ENCODE results near the gene UTS2B.
"Not testable (repeated sequence)": the region's sequence is repeated elsewhere in the genome, so short reads cannot be mapped to it uniquely, and the experiment has no call there.

Gene UTS2B

GRCh38 chr3:191259486-191259885, 70.8 kb downstream of the UTS2B start:
- Histone ChIP-seq H3K4me3 (ENCODE audit: low read length in 2 of 2) (no peak overlapping the region), H3K9me3 (ENCODE audit: control insufficient read depth in 2 of 2, low read length in 2 of 2) (no peaks in the 10 kb centered on the region), H3K27me3 (ENCODE audit: control insufficient read depth in 1 of 2, insufficient read depth in 2 of 2, low read length in 2 of 2) (no peaks in the 10 kb centered on the region), H3K9ac (ENCODE audit: low read length in 2 of 2) (no peak overlapping the region), H3K27ac (ENCODE audit: low read length) (no peak overlapping the region), H3K36me3 (ENCODE audit: control insufficient read depth in 2 of 2, insufficient read depth in 2 of 2, low read length in 2 of 2) (no peaks in the 10 kb centered on the region), H3K4me1 (ENCODE audit: control insufficient read depth, insufficient read depth, low read length) (no peaks in the 10 kb centered on the region)

- Histone ChIP-seq H3K9me3 (ENCODE audit: control insufficient read depth in 2 of 2, low read length in 2 of 2) (no peaks in the 10 kb centered on the region), H3K9ac (ENCODE audit: low read length in 2 of 2) (no peak overlapping the region), H3K27ac (ENCODE audit: low read length) (no peak overlapping the region), H3K27me3 (ENCODE audit: control insufficient read depth in 1 of 2, insufficient read depth in 2 of 2, low read length in 2 of 2) (no peaks in the 10 kb centered on the region), H3K4me1 (ENCODE audit: control insufficient read depth, insufficient read depth, low read length) (no peaks in the 10 kb centered on the region), H3K36me3 (ENCODE audit: control insufficient read depth in 2 of 2, insufficient read depth in 2 of 2, low read length in 2 of 2) (no peaks in the 10 kb centered on the region), H3K4me3 (ENCODE audit: low read length in 2 of 2) (no peak overlapping the region)
These were observed 73.0 kb downstream of the UTS2B start for GRCh38 chr3:191257286-191257685.

GRCh38 chr3:191256405-191256804, 73.9 kb downstream of the UTS2B start:
- Histone ChIP-seq H3K4me3 (ENCODE audit: low read length in 2 of 2) (no peak overlapping the region), H3K27ac (ENCODE audit: low read length) (no peak overlapping the region), H3K36me3 (ENCODE audit: control insufficient read depth in 2 of 2, insufficient read depth in 2 of 2, low read length in 2 of 2) (no peaks in the 10 kb centered on the region), H3K4me1 (ENCODE audit: control insufficient read depth, insufficient read depth, low read length) (no peaks in the 10 kb centered on the region), H3K9me3 (ENCODE audit: control insufficient read depth in 2 of 2, low read length in 2 of 2) (no peaks in the 10 kb centered on the region), H3K27me3 (ENCODE audit: control insufficient read depth in 1 of 2, insufficient read depth in 2 of 2, low read length in 2 of 2) (no peaks in the 10 kb centered on the region), H3K9ac (ENCODE audit: low read length in 2 of 2) (no peak overlapping the region)

GRCh38 chr3:191255156-191255555, 75.2 kb downstream of the UTS2B start:
- Histone ChIP-seq H3K4me3 (ENCODE audit: low read length in 2 of 2) (no peak overlapping the region), H3K27ac (ENCODE audit: low read length) (no peak overlapping the region), H3K9me3 (ENCODE audit: control insufficient read depth in 2 of 2, low read length in 2 of 2) (no peaks in the 10 kb centered on the region), H3K4me1 (ENCODE audit: control insufficient read depth, insufficient read depth, low read length) (no peaks in the 10 kb centered on the region), H3K36me3 (ENCODE audit: control insufficient read depth in 2 of 2, insufficient read depth in 2 of 2, low read length in 2 of 2) (no peaks in the 10 kb centered on the region), H3K27me3 (ENCODE audit: control insufficient read depth in 1 of 2, insufficient read depth in 2 of 2, low read length in 2 of 2) (no peaks in the 10 kb centered on the region), H3K9ac (ENCODE audit: low read length in 2 of 2) (no peak overlapping the region)

- H3K27ac ChIP-seq (ENCODE audit: low read length) = no peak overlapping the region
- no peaks in the 10 kb centered on the region for H3K9me3 ChIP-seq (ENCODE audit: control insufficient read depth in 2 of 2, low read length in 2 of 2)
- no peaks in the 10 kb centered on the region for H3K4me1 ChIP-seq (ENCODE audit: control insufficient read depth, insufficient read depth, low read length)
- H3K4me3 ChIP-seq (ENCODE audit: low read length in 2 of 2) = no peak overlapping the region
- H3K27me3 ChIP-seq (ENCODE audit: control insufficient read depth in 1 of 2, insufficient read depth in 2 of 2, low read length in 2 of 2) = no peaks in the 10 kb centered on the region
- no peaks in the 10 kb centered on the region for H3K36me3 ChIP-seq (ENCODE audit: control insufficient read depth in 2 of 2, insufficient read depth in 2 of 2, low read length in 2 of 2)
- no peak overlapping the region for H3K9ac ChIP-seq (ENCODE audit: low read length in 2 of 2)
These were observed 76.0 kb downstream of the UTS2B start for GRCh38 chr3:191254098-191254873.

- Histone ChIP-seq H3K4me1 (ENCODE audit: control insufficient read depth, insufficient read depth, low read length) (no peaks in the 10 kb centered on the region), H3K9ac (ENCODE audit: low read length in 2 of 2) (no peak overlapping the region), H3K27me3 (ENCODE audit: control insufficient read depth in 1 of 2, insufficient read depth in 2 of 2, low read length in 2 of 2) (no peaks in the 10 kb centered on the region), H3K27ac (ENCODE audit: low read length) (no peak overlapping the region), H3K4me3 (ENCODE audit: low read length in 2 of 2) (no peak overlapping the region), H3K36me3 (ENCODE audit: control insufficient read depth in 2 of 2, insufficient read depth in 2 of 2, low read length in 2 of 2) (no peaks in the 10 kb centered on the region), H3K9me3 (ENCODE audit: control insufficient read depth in 2 of 2, low read length in 2 of 2) (no peaks in the 10 kb centered on the region)
These were observed 77.1 kb downstream of the UTS2B start for GRCh38 chr3:191253089-191253799.

- H3K9ac ChIP-seq (ENCODE audit: low read length in 2 of 2) = no peak overlapping the region
- H3K4me3 ChIP-seq (ENCODE audit: low read length in 2 of 2) = no peak overlapping the region
- H3K27ac ChIP-seq (ENCODE audit: low read length) = no peak overlapping the region
- H3K27me3 ChIP-seq (ENCODE audit: control insufficient read depth in 1 of 2, insufficient read depth in 2 of 2, low read length in 2 of 2) = no peaks in the 10 kb centered on the region
- no peaks in the 10 kb centered on the region for H3K9me3 ChIP-seq (ENCODE audit: control insufficient read depth in 2 of 2, low read length in 2 of 2)
- H3K36me3 ChIP-seq (ENCODE audit: control insufficient read depth in 2 of 2, insufficient read depth in 2 of 2, low read length in 2 of 2) = no peaks in the 10 kb centered on the region
- H3K4me1 ChIP-seq (ENCODE audit: control insufficient read depth, insufficient read depth, low read length) = no peaks in the 10 kb centered on the region
These were observed 83.7 kb downstream of the UTS2B start for GRCh38 chr3:191246630-191247029.

GRCh38 chr3:191246034-191246433, 84.3 kb downstream of the UTS2B start:
- H3K36me3 ChIP-seq (ENCODE audit: control insufficient read depth in 2 of 2, insufficient read depth in 2 of 2, low read length in 2 of 2); H3K9me3 ChIP-seq (ENCODE audit: control insufficient read depth in 2 of 2, low read length in 2 of 2); H3K4me3 ChIP-seq (ENCODE audit: low read length in 2 of 2); H3K27ac ChIP-seq (ENCODE audit: low read length); H3K27me3 ChIP-seq (ENCODE audit: control insufficient read depth in 1 of 2, insufficient read depth in 2 of 2, low read length in 2 of 2); H3K4me1 ChIP-seq (ENCODE audit: control insufficient read depth, insufficient read depth, low read length); H3K9ac ChIP-seq (ENCODE audit: low read length in 2 of 2): not testable (repeated sequence)

- Histone ChIP-seq H3K4me1 (ENCODE audit: control insufficient read depth, insufficient read depth, low read length) (no peaks in the 10 kb centered on the region), H3K27ac (ENCODE audit: low read length) (no peak overlapping the region), H3K27me3 (ENCODE audit: control insufficient read depth in 1 of 2, insufficient read depth in 2 of 2, low read length in 2 of 2) (no peaks in the 10 kb centered on the region), H3K36me3 (ENCODE audit: control insufficient read depth in 2 of 2, insufficient read depth in 2 of 2, low read length in 2 of 2) (no peaks in the 10 kb centered on the region), H3K9ac (ENCODE audit: low read length in 2 of 2) (no peak overlapping the region), H3K9me3 (ENCODE audit: control insufficient read depth in 2 of 2, low read length in 2 of 2) (no peaks in the 10 kb centered on the region), H3K4me3 (ENCODE audit: low read length in 2 of 2) (no peak overlapping the region)
These were observed 86.0 kb downstream of the UTS2B start for GRCh38 chr3:191244242-191244867.

GRCh38 chr3:191240486-191240885, 89.8 kb downstream of the UTS2B start:
- H3K9me3 ChIP-seq (ENCODE audit: control insufficient read depth in 2 of 2, low read length in 2 of 2) = no peaks in the 10 kb centered on the region
- no peaks in the 10 kb centered on the region for H3K36me3 ChIP-seq (ENCODE audit: control insufficient read depth in 2 of 2, insufficient read depth in 2 of 2, low read length in 2 of 2)
- H3K9ac ChIP-seq (ENCODE audit: low read length in 2 of 2) = no peak overlapping the region
- H3K4me3 ChIP-seq (ENCODE audit: low read length in 2 of 2) = no peak overlapping the region
- H3K27me3 ChIP-seq (ENCODE audit: control insufficient read depth in 1 of 2, insufficient read depth in 2 of 2, low read length in 2 of 2) = no peaks in the 10 kb centered on the region
- no peak overlapping the region for H3K27ac ChIP-seq (ENCODE audit: low read length)
- no peaks in the 10 kb centered on the region for H3K4me1 ChIP-seq (ENCODE audit: control insufficient read depth, insufficient read depth, low read length)

Data from stomach smooth muscle (tissue), 2 donors.